Pericardium fibroblast (primary cell): Measurements from ENCODE around the gene MGME1. TPM values are rescaled to one million over a fixed set of nuclear protein-coding genes. Genes with fewer than 3 reads are reported as not detected.

Source experiments
- total RNA-seq: library from RNA; depleted of rRNA; stranded (reverse); fragments of >200 nt; gene quantifications from 2 replicates; pipeline ENCODE4 v1.2.3, GENCODE V29; 2015

The MGME1 gene
- 1.5 and 6.0 TPM in 2 replicates for total RNA-seq

DNA sequence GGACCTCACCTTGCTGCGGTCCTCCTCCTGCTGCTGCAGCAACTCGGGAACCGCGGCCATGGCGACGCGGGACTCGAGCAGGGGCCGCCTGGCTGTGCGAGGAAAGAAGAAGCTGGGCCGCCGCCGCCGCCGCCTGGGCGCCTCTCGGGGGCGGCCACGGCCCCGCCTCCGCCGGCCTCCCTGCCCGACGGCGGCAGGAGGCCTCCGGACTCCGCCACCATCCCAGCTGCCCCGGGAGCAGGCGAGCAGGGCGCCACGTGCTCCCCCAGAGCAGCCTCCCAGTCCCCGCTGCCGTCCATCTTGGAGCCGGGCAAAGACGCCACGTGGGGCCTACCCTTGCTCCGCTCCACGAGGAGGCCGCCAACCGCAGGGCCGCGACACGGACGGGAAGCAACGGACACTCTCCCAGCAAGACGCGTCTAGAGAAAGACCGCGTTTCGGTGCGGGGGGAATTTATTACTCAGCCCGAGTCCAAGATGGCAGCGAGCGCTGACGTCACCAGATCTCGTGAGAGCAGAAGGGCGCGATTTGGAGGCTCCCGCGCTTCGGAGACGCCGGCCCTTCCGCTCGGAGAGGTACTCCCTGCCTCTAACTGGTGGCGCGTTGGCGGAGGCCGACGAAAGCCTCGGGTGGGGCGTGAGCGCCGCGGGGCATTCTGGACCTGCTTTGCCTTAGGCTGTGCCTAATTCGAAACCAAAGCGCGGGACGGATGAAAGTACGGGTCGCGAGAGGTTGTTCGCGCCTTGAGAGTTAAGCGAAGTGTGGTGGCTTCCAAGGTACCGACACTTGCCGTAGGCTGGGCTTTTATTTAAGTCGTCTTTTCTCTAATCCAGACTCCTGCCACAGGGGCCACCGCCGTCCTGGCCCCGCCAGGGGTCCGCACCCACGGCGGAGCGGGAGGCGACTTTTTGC, at the start of gene MGME1, which contains the start of gene SNX5:
MGME1 (plus strand) TSS at position 653 of the 912 bp plus-strand sequence. CDS start 842 bp downstream, outside the sequence.
SNX5 (minus strand) TSS at position 429 of the 912 bp plus-strand sequence; CDS start at position 60, 369 bp downstream.

Other genes with a start within 250 kb of the MGME1 start
- 57.8 and 88.1 TPM in 2 replicates for gene SNX5, start 224 bp upstream of the MGME1 start, total RNA-seq
- not detected in 2 replicates for gene OVOL2, start 88.9 kb downstream of the MGME1 start, total RNA-seq
- 10.7 and 15.7 TPM in 2 replicates for gene KAT14, start 168.8 kb downstream of the MGME1 start, total RNA-seq
- 8.9 and 14.5 TPM in 2 replicates for gene PET117, start 168.8 kb downstream of the MGME1 start, total RNA-seq